Fibroblast of pulmonary artery (primary cell): ENCODE measurements around the gene DOP1A.
"Not testable (repeated sequence)": the region's sequence is repeated elsewhere in the genome, so short reads cannot be mapped to it uniquely, and the experiment has no call there.

Experiments used
- DNase-seq: peaks from one replicate; pipeline ENCODE4 v3.0.0-alpha.2; 2010; ENCODE audit warnings: low read depth
- H3K4me3 ChIP-seq: replicated peaks from 2 replicates; pipeline ENCODE4 v1.5.1; 2011; ENCODE audit warnings: low read depth, mild to moderate bottlenecking, control low read depth, low read length, moderate library complexity
- TF ChIP-seq, protein P1 (sequence below): IDR thresholded peaks from 2 replicates; pipeline ENCODE4 v1.5.1; 2011; ENCODE audit warnings: mild to moderate bottlenecking, control low read depth, low read length, inconsistent platforms; ENCODE audit errors: missing control alignments

The DOP1A gene

DNA sequence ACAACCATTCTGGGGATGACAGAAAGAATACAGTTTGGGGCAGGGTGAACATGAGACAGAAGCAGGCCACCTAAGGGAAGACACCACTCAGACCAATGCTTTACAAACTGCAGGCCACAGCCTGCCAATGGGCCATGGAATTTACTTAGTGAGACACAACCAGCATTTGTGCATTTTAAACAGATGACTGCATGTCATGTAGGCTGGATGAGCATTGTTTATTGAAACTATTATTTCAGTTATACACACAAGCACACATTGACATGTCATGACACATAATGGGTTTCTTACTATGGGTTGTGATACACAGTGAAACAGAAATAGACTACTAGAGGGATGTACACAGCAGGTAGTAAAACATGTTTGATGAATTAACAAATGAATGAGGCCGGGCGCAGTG, 117.6 kb downstream of the DOP1A start:
- TF ChIP-seq, protein P1, sequence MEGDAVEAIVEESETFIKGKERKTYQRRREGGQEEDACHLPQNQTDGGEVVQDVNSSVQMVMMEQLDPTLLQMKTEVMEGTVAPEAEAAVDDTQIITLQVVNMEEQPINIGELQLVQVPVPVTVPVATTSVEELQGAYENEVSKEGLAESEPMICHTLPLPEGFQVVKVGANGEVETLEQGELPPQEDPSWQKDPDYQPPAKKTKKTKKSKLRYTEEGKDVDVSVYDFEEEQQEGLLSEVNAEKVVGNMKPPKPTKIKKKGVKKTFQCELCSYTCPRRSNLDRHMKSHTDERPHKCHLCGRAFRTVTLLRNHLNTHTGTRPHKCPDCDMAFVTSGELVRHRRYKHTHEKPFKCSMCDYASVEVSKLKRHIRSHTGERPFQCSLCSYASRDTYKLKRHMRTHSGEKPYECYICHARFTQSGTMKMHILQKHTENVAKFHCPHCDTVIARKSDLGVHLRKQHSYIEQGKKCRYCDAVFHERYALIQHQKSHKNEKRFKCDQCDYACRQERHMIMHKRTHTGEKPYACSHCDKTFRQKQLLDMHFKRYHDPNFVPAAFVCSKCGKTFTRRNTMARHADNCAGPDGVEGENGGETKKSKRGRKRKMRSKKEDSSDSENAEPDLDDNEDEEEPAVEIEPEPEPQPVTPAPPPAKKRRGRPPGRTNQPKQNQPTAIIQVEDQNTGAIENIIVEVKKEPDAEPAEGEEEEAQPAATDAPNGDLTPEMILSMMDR, result no peak
- no peak for DNase-seq
- H3K4me3 ChIP-seq, result no peak overlapping the region

DNA sequence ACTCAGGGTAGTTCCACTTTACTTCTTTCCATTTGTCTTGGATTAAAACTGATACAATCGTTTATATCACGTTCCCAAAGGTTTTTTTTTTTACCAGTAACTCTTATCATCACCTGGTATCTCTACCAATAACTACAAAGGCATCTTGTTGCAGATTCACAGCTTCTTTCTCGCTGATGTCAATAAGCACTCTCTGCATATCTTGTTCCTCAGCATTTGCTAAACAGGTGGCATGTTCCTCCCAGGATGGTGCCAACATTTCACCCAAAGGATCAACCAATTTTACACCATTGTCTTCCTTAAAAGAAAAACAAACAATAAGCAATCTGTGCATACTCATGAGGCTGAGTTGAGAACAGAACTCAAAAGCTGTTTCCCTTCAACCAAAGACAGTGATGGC, 121.0 kb downstream of the DOP1A start:
- TF ChIP-seq, protein P1, result no peak
- no peak overlapping the region for H3K4me3 ChIP-seq
- no peak for DNase-seq

DNA sequence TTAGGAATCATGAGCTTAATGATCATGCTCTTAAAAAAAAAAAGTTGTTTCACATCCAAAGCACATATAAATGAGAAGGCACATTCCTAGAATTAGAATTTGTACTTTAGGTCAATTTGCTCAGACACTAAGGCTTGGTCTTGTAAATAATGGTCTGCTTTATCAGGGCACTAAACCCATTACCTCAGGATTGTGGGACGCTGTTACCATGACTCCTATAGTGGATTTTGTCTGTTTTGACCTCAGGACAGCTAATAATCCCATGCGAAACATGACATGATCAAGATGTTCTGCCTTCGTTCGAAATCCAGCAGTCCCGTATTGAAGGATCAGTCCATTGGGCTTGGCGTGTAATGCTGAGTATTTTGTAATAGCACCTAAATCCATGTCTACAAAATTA, 123.2 kb downstream of the DOP1A start:
- DNase-seq, result no peak
- TF ChIP-seq, protein P1, result no peak
- H3K4me3 ChIP-seq, result no peak overlapping the region

DNA sequence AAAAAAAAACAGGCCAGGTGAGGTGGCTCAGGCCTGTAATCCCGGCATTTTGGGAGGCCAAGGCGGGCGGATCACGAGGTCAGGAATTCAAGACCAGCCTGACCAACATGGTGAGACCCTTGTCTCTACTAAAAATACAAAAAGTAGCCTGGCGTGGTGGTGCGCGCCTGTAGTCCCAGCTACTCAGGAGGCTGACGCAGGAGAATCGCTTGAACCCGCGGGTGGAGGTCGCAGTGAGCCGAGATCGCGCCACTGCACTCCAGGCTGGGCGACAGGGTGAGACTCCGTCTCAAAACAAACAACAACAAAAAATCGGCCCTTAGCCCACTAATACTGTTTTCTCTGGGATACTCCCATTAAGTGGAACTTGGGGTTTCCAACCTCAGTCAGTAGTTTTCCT, 124.5 kb downstream of the DOP1A start:
- H3K4me3 ChIP-seq, result peak overlapping the region; percentile 87
- not testable (repeated sequence) for DNase-seq

DNA sequence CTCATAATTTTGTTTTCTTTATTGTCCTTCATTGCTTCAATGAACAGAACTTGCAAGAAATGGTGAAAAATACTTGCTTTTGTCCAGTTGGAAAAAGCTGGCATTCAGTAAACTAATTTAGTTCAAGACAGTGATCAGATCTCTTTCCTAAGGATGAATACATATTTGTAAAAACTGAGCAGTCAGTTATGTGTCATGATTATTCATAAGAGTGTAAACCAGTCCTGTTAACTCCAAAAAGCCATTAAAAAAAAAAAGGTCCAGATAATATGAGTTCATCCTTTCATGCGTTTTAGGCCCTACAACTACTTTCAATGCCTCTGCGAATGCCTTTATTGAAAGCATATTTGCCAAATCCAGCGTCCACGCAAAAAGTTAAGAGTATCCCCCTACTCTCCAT, 125.0 kb downstream of the DOP1A start:
- no peak for DNase-seq
- H3K4me3 ChIP-seq, result peak overlapping the region; percentile 87
- TF ChIP-seq, protein P1, result no peak

DNA sequence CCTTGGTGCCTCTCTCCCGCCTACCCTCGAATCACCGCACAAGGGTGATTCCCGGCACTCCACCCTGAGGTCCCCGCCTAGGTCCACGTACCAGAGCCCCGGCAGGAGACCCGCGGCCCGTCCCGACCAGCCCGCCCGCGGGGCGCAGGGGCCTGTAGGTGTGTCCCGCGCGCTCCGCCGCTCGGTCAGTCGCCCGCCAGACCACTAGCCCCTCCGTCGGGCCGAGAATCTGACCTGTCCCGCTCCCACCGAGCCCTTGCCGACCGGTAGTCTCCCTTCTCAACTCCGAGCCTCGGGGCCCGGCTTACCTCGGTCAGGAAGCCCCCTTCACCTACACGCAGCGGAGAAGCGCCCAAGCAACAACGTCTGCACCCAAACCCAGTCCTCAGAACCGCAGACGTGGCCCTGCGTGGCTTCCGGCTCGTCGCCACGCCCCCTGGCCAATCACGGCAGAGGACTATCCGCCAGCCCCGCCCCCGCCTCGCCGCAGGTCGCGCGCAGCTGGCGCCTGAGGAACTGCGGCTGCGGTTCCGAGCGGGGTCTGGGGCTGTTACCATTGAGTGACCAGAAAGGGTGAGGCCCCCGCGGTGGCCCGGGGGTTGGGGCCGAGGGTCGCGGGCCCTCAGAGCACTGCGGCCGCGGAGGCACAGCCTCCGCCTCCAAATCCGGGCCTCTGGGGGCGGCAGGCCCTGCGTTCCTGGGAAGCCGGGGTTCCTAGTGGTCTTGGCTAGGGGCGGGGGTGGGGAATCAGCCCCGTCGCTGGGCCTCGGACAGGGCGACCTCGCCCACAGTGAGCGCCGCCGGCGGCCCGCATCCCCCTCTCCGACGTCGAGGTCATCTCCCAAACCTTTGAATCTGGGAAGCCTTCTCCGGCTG, 125.6 kb downstream of the DOP1A start, which contains the start of the genes PGM3 and RWDD2A:
PGM3 (minus strand) TSS at position 395 of the 876 bp plus-strand sequence. CDS start 2,253 bp downstream, outside the sequence.
RWDD2A (plus strand) TSS at position 487 of the 876 bp plus-strand sequence. CDS start 1,095 bp downstream, outside the sequence.
- TF ChIP-seq, protein P1, result no peak
- peak within 1 kb of the TSS; percentile 87 for H3K4me3 ChIP-seq
- DNase-seq, result peak; percentile 86

DNA sequence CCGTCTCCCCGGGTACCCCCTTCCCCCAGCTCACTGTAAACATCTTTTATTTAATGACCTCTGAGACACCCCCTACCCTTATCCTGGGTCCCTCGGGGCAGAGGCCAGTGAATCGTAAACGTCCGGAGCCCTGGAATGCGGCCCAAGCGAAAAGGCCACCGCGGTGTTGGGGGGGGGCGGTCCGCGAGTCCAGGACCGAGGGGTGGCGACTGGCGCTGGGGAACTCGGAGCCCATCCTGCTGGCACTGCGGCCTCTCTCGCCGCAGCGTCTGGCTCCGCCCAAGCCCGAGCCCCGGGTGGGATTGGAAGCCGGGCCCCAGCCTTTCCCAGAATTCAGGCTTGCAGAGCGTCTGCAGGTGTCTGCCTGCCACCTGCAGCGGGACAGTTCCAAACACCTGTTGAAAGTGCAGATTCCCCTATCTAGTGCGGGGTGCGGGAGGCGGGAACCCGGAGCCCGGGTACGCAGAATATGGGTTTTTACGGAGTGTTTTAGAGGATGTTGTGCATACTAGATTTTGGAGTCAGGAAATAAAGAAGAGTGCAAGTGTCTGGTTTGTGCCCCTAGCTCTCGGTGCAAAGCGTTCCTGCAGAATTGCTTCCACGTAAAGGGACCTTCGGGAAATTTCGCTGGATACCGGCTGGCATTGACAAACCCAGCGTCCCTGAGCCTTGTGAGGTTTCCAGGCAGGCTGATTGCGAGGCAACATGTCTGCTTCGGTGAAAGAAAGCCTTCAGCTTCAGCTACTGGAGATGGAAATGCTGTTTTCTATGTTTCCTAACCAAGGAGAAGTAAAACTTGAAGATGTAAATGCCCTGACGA, 126.5 kb downstream of the DOP1A start:
- peak overlapping the region; percentile 87 for H3K4me3 ChIP-seq
- no peak for DNase-seq
- TF ChIP-seq, protein P1, result no peak
